ENCODE measurements around the gene DPPA2.

DNA sequence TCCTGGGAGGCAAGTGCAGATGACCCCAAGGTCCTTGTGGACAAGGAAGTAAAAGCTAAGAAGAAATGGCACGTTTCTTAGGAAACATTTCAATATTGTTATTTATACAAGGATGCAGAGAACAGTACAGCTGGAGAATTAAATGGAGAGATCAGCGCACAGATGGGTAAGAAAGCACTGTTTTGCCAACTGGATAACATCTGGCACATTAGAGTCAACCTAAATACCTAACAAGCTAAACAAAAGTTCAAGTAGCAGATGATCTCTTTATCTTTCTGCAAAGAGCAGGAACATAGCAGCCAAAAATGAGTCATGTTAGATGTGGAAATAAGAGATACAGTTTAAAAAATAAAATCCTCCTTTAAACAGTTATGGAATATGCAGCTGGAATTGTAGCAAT lies 36.7 kb upstream of the DPPA2 start:
- no peak for TF ChIP-seq POLR2A (IDR thresholded peaks at IDR 0.05)
- TF ChIP-seq, protein P1, sequence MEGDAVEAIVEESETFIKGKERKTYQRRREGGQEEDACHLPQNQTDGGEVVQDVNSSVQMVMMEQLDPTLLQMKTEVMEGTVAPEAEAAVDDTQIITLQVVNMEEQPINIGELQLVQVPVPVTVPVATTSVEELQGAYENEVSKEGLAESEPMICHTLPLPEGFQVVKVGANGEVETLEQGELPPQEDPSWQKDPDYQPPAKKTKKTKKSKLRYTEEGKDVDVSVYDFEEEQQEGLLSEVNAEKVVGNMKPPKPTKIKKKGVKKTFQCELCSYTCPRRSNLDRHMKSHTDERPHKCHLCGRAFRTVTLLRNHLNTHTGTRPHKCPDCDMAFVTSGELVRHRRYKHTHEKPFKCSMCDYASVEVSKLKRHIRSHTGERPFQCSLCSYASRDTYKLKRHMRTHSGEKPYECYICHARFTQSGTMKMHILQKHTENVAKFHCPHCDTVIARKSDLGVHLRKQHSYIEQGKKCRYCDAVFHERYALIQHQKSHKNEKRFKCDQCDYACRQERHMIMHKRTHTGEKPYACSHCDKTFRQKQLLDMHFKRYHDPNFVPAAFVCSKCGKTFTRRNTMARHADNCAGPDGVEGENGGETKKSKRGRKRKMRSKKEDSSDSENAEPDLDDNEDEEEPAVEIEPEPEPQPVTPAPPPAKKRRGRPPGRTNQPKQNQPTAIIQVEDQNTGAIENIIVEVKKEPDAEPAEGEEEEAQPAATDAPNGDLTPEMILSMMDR (IDR thresholded peaks at IDR 0.05), result no peak
